Measurements from ENCODE around the gene STK10.

DNA sequence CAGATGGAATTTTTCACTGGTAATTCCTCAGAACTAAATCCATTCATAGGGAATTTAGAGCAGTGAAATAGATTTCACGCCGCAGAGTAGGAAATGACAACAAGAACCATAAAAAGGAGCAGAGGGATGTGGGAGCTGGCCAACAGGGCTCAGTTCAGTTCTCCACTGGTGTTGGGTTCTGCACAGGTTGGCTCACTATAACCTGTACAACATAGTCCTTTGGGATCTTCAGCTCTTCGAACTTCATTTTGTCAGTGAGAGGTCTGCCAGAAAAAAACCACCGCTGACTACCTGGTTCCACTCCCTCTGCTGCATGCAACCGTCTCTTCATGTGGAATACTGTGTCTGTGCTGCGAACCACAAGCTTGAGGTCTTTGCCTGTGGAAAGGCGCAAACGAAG lies 23.7 kb upstream of the STK10 start:
- no peak for TF ChIP-seq CTCF (IDR thresholded peaks at IDR 0.05; ENCODE audit: low read depth, low read length, poor library complexity, severe bottlenecking)
- no peak for TF ChIP-seq EZH2phosphoT487 (IDR thresholded peaks at IDR 0.05; ENCODE audit: borderline replicate concordance, low read length)

Data from DOHH2 (cell line).